Measurements from ENCODE around the gene SLC3A2. TPM values are rescaled to one million over a fixed set of nuclear protein-coding genes. Genes with fewer than 3 reads are reported as not detected.

SLC3A2 gene
- total and polyA plus RNA-seq, 2 donors (not counting 1 experiment from before 2014, with no cell fraction given) = 91.2 to 441 TPM

- TF ChIP-seq EZH2 (IDR thresholded peaks at IDR 0.05; ENCODE audit: low read length, missing control alignments) = no peak
- no peak for TF ChIP-seq CTCF (conservative IDR thresholded peaks at IDR 0.05 in 1 of 2, IDR thresholded peaks at IDR 0.05 in 1 of 2; ENCODE audit: low read depth in 1 of 2, low read length in 2 of 2)
Observed at GRCh38 chr11:62876712-62877111, 4.0 kb upstream of the SLC3A2 start.

GRCh38 chr11:62879235-62879978 is 1.3 kb upstream of the SLC3A2 start:
- peak overlapping the region; percentile 37 for H2AFZ ChIP-seq (ENCODE audit: low read length)
- peak in 1 of 2 donors; percentile 39 for DNase-seq (ENCODE audit: low read depth in 2 of 2)
- no peaks in the 10 kb centered on the region for H3K27me3 ChIP-seq (ENCODE audit: control insufficient read depth, insufficient read depth, low read length)
- peaks cover 15% of the 10 kb centered on the region for H3K36me3 ChIP-seq (ENCODE audit: control insufficient read depth, insufficient read depth, low read length)
- H3K4me1 ChIP-seq (ENCODE audit: control insufficient read depth, extremely low read depth, insufficient read depth, low read length) = peaks cover 18% of the 10 kb centered on the region
- H3K27ac ChIP-seq (ENCODE audit: insufficient read depth, low read length) = peak overlapping the region; percentile 100
- H3K4me2 ChIP-seq (ENCODE audit: extremely low read depth, insufficient read depth, low read length) = peak overlapping the region; percentile 98
- no peak overlapping the region for H3K9ac ChIP-seq (ENCODE audit: insufficient read depth, low read length)
- no peak for TF ChIP-seq CTCF (conservative IDR thresholded peaks at IDR 0.05 in 1 of 2, IDR thresholded peaks at IDR 0.05 in 1 of 2; ENCODE audit: low read depth in 1 of 2, low read length in 2 of 2)
- no peak for TF ChIP-seq EZH2 (IDR thresholded peaks at IDR 0.05; ENCODE audit: low read length, missing control alignments)
- peaks cover 34% of the 10 kb centered on the region for H3K79me2 ChIP-seq (ENCODE audit: control insufficient read depth, insufficient read depth, low read length)
- peaks cover 2% of the 10 kb centered on the region for H4K20me1 ChIP-seq (ENCODE audit: control insufficient read depth, extremely low read depth, insufficient read depth, low read length)
- H3K4me3 ChIP-seq (replicated peaks in 1 of 4; ENCODE audit: control extremely low read depth in 1 of 4, insufficient read depth in 1 of 4, low read depth in 3 of 4, low read length in 4 of 4) = peak overlapping the region; percentile 11 to 100 (median 99)
- H3K9me3 ChIP-seq (ENCODE audit: control insufficient read depth, insufficient read depth, low read depth, low read length) = no peaks in the 10 kb centered on the region

More at GRCh38 chr11:62876712-62877111, 4.0 kb upstream of the SLC3A2 start:
- Histone ChIP-seq H3K36me3 (ENCODE audit: control insufficient read depth, insufficient read depth, low read length) (no peaks in the 10 kb centered on the region), H3K27ac (ENCODE audit: insufficient read depth, low read length) (no peak overlapping the region), H4K20me1 (ENCODE audit: control insufficient read depth, extremely low read depth, insufficient read depth, low read length) (no peaks in the 10 kb centered on the region), H3K27me3 (ENCODE audit: control insufficient read depth, insufficient read depth, low read length) (no peaks in the 10 kb centered on the region), H3K4me2 (ENCODE audit: extremely low read depth, insufficient read depth, low read length) (no peak overlapping the region), H3K9ac (ENCODE audit: insufficient read depth, low read length) (no peak overlapping the region), H2AFZ (ENCODE audit: low read length) (no peak overlapping the region), H3K79me2 (ENCODE audit: control insufficient read depth, insufficient read depth, low read length) (peaks cover 8% of the 10 kb centered on the region), H3K4me1 (ENCODE audit: control insufficient read depth, extremely low read depth, insufficient read depth, low read length) (peaks cover 9% of the 10 kb centered on the region), H3K4me3 (replicated peaks in 1 of 4; ENCODE audit: control extremely low read depth in 1 of 4, insufficient read depth in 1 of 4, low read depth in 3 of 4, low read length in 4 of 4) (no peak overlapping the region), H3K9me3 (ENCODE audit: control insufficient read depth, insufficient read depth, low read depth, low read length) (no peaks in the 10 kb centered on the region)
- DNase-seq (ENCODE audit: low read depth in 2 of 2) = no peak

- Histone ChIP-seq H3K79me2 (ENCODE audit: control insufficient read depth, insufficient read depth, low read length) (peaks cover 42% of the 10 kb centered on the region), H3K4me3 (replicated peaks in 1 of 4; ENCODE audit: control extremely low read depth in 1 of 4, insufficient read depth in 1 of 4, low read depth in 3 of 4, low read length in 4 of 4) (peak overlapping the region; percentile 99 to 100 (median 99)), H2AFZ (ENCODE audit: low read length) (peak overlapping the region; percentile 6), H3K36me3 (ENCODE audit: control insufficient read depth, insufficient read depth, low read length) (peaks cover 22% of the 10 kb centered on the region), H3K4me1 (ENCODE audit: control insufficient read depth, extremely low read depth, insufficient read depth, low read length) (peaks cover 23% of the 10 kb centered on the region), H4K20me1 (ENCODE audit: control insufficient read depth, extremely low read depth, insufficient read depth, low read length) (peaks cover 2% of the 10 kb centered on the region), H3K27me3 (ENCODE audit: control insufficient read depth, insufficient read depth, low read length) (no peaks in the 10 kb centered on the region), H3K9ac (ENCODE audit: insufficient read depth, low read length) (peak overlapping the region; percentile 100), H3K9me3 (ENCODE audit: control insufficient read depth, insufficient read depth, low read depth, low read length) (no peaks in the 10 kb centered on the region), H3K27ac (ENCODE audit: insufficient read depth, low read length) (peak overlapping the region; percentile 100), H3K4me2 (ENCODE audit: extremely low read depth, insufficient read depth, low read length) (peak overlapping the region; percentile 98)
- peak; percentile 75 to 86 for DNase-seq (ENCODE audit: low read depth in 2 of 2)
- TF ChIP-seq CTCF (conservative IDR thresholded peaks at IDR 0.05 in 1 of 2, IDR thresholded peaks at IDR 0.05 in 1 of 2; ENCODE audit: low read depth in 1 of 2, low read length in 2 of 2) (no peak), EZH2 (IDR thresholded peaks at IDR 0.05; ENCODE audit: low read length, missing control alignments) (no peak)
Observed at GRCh38 chr11:62880231-62880802, 379 bp upstream of the SLC3A2 start.

Measured in fibroblast of lung (primary cell).